Neural progenitor cell (in vitro differentiated cells): ENCODE measurements around the gene FLACC1.

ENCODE experiments used
- CTCF ChIP-seq: fragments of 200-600 bp; sonication (generic); IDR thresholded peaks from 2 replicates; pipeline ENCODE4 v1.5.1; 2017; ENCODE audit warnings: antibody characterized with exemption, mild to moderate bottlenecking
- EZH2 ChIP-seq: fragments of 200-600 bp; sonication (generic); IDR thresholded peaks from 2 replicates; pipeline ENCODE4 v1.6.1; 2017; ENCODE audit warnings: antibody characterized with exemption, mild to moderate bottlenecking, moderate library complexity
- EZH2phosphoT487 ChIP-seq: fragments of 200-600 bp; sonication (generic); IDR thresholded peaks from 2 replicates; pipeline ENCODE4 v1.6.1; 2017; ENCODE audit warnings: antibody characterized with exemption

- TF ChIP-seq CTCF (no peak), EZH2phosphoT487 (no peak), EZH2 (no peak)
These were observed 98.2 kb downstream of the FLACC1 start for GRCh38 chr2:201258666-201259615.
